Activated CD8-positive, alpha-beta T cell treated with anti-CD3 and anti-CD28 coated beads for 36 hours (primary cell): ENCODE results near the gene SEPSECS. TPM values are rescaled to one million over a fixed set of nuclear protein-coding genes. Genes with fewer than 3 reads are reported as not detected.
A peak's percentile ranks its signal among the peaks of the same experiment; 100 is the strongest.

Experiments used
- ATAC-seq: fragments of 200-7000 bp; cut with Tn5 transposase; one replicate; pipeline ENCODE4 v1.10.0; 2021; ENCODE audit warnings: mild to moderate bottlenecking, moderate library complexity
- CTCF ChIA-PET: fragments of 350-600 bp; sonication (Branson Sonifier 250); formaldehyde crosslinking; loops from one replicate; lab custom pipeline; 2021; ENCODE audit warnings: antibody characterized with exemption; lab: Charles Lee
- POLR2A ChIA-PET: fragments of 350-600 bp; sonication (Branson Sonifier 250); formaldehyde crosslinking; loops from one replicate; lab custom pipeline; 2021; ENCODE audit warnings: antibody characterized with exemption; lab: Charles Lee
- DNase-seq: peaks from one replicate; pipeline ENCODE4 v3.0.0-alpha.2; 2020
- H3K27ac Mint-ChIP-seq: one replicate; pipeline ENCODE4 v1.8.0; 2021; ENCODE audit warnings: mild to moderate bottlenecking, mixed read lengths
- H3K27me3 Mint-ChIP-seq: one replicate; pipeline ENCODE4 v1.8.0; 2021; ENCODE audit warnings: mixed read lengths
- H3K36me3 Mint-ChIP-seq: one replicate; pipeline ENCODE4 v1.8.0; 2021; ENCODE audit warnings: low read depth, mixed read lengths
- H3K4me1 Mint-ChIP-seq: one replicate; pipeline ENCODE4 v1.8.0; 2021; ENCODE audit warnings: low read depth, mixed read lengths
- H3K4me3 Mint-ChIP-seq: one replicate; pipeline ENCODE4 v1.8.0; 2021; ENCODE audit warnings: mild to moderate bottlenecking, moderate library complexity, mixed read lengths
- H3K9me3 Mint-ChIP-seq: one replicate; pipeline ENCODE4 v1.8.0; 2021; ENCODE audit warnings: mixed read lengths
- CTCF ChIP-seq: fragments of 200-600 bp; IDR thresholded peaks from one replicate; pipeline ENCODE4 v1.8.0; 2022; ENCODE audit warnings: antibody characterized with exemption, mild to moderate bottlenecking
- intact Hi-C: fragments of 100-400 bp; cut with micrococcal nuclease; formaldehyde crosslinking; loops from one replicate; pipeline ENCODE4 v1.10.0; 2022
- total RNA-seq, 2 experiments: library from RNA; stranded (reverse); gene quantifications; one replicate each; pipeline ENCODE4 v1.2.3, GENCODE V29; 2021

The SEPSECS gene
- total RNA-seq, 2 experiments from 2014 or later, result 13.9 to 15.2 TPM

DNA sequence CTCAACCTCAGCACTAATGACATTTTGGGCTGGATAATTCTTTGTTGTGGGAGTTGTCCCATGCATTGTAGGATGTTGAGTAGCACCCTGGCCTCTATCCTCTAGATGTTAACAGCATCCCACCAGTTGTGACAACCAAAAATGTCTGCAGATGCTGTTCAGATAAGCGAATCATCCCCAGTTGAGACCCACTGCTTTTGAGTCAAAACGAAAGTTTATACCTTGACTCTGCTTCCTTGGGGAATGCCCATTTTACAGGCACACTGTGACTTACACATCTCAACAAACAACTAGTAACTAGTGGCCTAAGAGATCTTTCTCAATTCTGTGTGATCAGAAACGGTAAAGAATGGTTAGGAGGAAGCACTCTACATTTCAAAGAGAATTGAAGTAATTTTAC is 37.0 kb downstream of the SEPSECS start:
- Mint-ChIP-seq H3K27me3 (no peaks in the 10 kb centered on the region), H3K27ac (peak overlapping the region; percentile 18), H3K36me3 (peaks cover 9% of the 10 kb centered on the region), H3K9me3 (no peaks in the 10 kb centered on the region), H3K4me1 (peaks cover 9% of the 10 kb centered on the region), H3K4me3 (no peak overlapping the region)
- ChIA-PET POLR2A (no interaction called here), CTCF (no interaction called here)
- intact Hi-C loops, result no loop called here
- no peak for TF ChIP-seq CTCF
- ATAC-seq (peak; percentile 83), DNase-seq (peak; percentile 17)

DNA sequence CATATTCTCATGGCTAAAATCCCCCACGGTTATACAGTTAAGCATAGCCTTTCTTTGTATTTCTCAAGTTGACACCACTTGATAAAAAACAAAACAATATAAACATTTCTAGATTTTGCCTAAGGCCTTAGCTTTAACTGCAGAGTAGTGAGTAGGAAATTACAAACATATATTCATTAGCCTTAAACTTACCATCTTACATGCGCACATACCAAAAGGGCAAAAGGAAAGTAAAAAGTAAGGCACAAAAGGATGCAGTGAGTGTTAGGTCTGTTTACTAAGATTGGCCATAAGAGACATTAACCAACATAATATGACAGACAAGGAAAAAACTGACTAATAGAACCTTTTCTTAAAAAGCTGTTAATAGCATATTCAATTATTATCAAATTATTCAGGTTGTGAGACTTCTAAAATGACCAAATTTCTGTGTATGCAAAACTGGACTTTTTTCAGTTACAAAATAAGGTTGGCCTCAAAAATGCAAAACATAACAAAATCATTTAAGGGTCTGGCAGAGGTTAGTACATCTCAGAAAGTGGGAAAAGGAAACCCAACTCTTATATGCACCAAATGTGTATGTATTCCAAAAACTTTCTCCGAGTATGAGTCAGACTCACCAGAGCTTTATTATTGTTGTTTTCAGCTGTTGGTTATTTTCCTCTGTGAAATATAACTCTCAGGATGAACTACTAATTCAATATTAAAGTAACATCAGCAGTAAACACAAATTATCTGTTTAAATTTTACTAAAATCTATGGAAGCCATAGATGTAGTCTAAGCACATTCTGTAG is 39.9 kb downstream of the SEPSECS start:
- no peak for ATAC-seq
- peaks cover 5% of the 10 kb centered on the region for H3K36me3 Mint-ChIP-seq

GRCh38 chr4:25117716-25118472 is 42.4 kb downstream of the SEPSECS start:
- intact Hi-C loops, result no loop called here
- ATAC-seq (no peak), DNase-seq (no peak)
- ChIA-PET CTCF (no interaction called here), POLR2A (no interaction called here)
- no peaks in the 10 kb centered on the region for H3K27me3 Mint-ChIP-seq
- H3K4me3 Mint-ChIP-seq, result no peak overlapping the region
- H3K36me3 Mint-ChIP-seq, result peaks cover 2% of the 10 kb centered on the region
- no peak for TF ChIP-seq CTCF
- peaks cover 2% of the 10 kb centered on the region for H3K4me1 Mint-ChIP-seq
- H3K27ac Mint-ChIP-seq, result no peak overlapping the region
- no peaks in the 10 kb centered on the region for H3K9me3 Mint-ChIP-seq

More for the DNA sequence above, 39.9 kb downstream of the SEPSECS start:
- Mint-ChIP-seq H3K4me1 (peaks cover 9% of the 10 kb centered on the region), H3K9me3 (no peaks in the 10 kb centered on the region), H3K4me3 (no peak overlapping the region), H3K27me3 (no peaks in the 10 kb centered on the region), H3K27ac (no peak overlapping the region)
- CTCF ChIA-PET, result no interaction called here
- intact Hi-C loops, result no loop called here
- no peak for TF ChIP-seq CTCF
- POLR2A ChIA-PET, result no interaction called here
- DNase-seq, result no peak

DNA sequence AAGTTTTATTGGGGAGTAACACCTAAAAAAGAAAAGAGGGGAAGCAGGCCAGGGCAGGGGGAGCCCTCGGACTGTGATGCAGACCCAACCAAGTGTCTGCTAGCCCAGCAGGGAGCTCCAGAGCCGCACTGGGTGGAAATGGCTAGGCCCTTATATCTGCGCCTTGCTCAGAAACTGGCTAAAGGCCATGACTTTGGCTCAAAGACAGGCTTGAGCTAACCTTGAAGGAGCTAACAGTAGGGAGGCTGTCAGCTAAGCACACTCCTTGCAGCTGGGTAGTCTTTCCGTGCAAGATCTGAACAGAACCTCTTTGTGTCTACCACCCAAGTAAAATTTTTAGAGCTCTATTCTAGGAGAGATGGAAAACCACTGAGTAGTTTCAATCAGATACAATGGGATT is 43.0 kb downstream of the SEPSECS start:
- Mint-ChIP-seq H3K4me3 (no peak overlapping the region), H3K9me3 (no peaks in the 10 kb centered on the region), H3K4me1 (no peaks in the 10 kb centered on the region), H3K27ac (no peak overlapping the region), H3K36me3 (peaks cover 2% of the 10 kb centered on the region), H3K27me3 (no peaks in the 10 kb centered on the region)
- POLR2A ChIA-PET, result no interaction called here
- DNase-seq (no peak), ATAC-seq (no peak)
- CTCF ChIA-PET, result no interaction called here
- intact Hi-C loops, result no loop called here
- TF ChIP-seq CTCF, result no peak
